Ramos (cell line): Measurements from ENCODE around the gene FCGBP.
"Not testable (repeated sequence)": the region's sequence is repeated elsewhere in the genome, so short reads cannot be mapped to it uniquely, and the experiment has no call there.

Experiments used
- in situ Hi-C: fragments of 300-500 bp; cut with MboI; formaldehyde crosslinking; loops from one replicate; pipeline ENCODE4 v1.14.3; 2022; ENCODE audit warnings: low sequenced_read_pairs; ENCODE audit not compliant: unreplicated experiment

The FCGBP gene

DNA sequence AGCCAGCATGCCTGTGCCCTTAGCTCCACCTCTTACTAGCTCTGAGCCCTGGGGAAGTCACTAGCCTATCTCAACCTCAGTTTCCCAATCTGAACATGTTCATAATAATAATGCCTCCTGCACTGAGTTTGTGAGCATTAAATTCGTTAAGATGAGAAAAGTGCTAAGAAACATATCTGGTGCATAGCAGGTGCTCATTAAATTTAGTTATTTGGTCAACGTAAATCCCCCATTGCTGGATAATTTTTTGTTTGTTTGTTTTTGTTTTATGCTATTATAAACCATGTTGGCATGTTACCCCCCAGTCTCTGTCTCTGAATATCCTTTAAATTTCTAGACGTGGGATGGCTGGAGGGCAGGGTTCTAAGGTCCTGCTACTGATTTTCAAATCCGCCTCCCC is 10.6 kb downstream of the FCGBP start:
- in situ Hi-C loops: no loop called here

GRCh38 chr19:39919976-39920375 is 14.5 kb downstream of the FCGBP start:
- in situ Hi-C loops: no loop called here

- in situ Hi-C loops: no loop called here
Observed at GRCh38 chr19:39918183-39918651, 16.2 kb downstream of the FCGBP start.

DNA sequence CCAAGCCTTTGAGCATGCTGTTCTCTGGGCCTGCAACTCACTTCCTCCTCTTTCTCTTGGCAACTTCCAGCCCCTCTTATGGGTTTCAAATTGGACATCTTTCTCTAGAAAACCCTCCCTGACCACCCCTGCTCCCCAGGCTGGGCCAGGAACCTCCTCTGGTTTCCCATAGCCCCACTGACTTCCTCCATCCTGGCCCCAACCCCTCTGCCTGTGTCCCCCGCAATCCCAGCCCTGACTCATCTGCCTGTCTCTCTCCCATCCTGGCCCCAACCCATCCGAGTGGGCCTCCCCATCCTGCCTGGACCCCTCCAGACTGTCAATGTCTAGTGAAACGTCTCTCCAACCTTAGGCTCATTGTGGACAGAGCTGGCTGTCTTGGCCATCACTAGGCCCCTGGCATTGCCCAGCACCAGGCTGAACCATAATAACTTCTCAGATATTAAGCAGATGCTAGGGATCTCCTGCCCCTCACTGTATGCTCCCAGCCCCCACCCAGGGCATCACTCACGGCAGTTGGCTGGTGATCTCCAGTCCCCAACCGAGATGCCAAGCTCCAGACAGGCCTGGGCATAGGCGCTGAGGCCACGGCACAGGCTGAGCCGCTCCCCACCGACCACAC is 16.8 kb downstream of the FCGBP start:
- in situ Hi-C loops: no loop called here

DNA sequence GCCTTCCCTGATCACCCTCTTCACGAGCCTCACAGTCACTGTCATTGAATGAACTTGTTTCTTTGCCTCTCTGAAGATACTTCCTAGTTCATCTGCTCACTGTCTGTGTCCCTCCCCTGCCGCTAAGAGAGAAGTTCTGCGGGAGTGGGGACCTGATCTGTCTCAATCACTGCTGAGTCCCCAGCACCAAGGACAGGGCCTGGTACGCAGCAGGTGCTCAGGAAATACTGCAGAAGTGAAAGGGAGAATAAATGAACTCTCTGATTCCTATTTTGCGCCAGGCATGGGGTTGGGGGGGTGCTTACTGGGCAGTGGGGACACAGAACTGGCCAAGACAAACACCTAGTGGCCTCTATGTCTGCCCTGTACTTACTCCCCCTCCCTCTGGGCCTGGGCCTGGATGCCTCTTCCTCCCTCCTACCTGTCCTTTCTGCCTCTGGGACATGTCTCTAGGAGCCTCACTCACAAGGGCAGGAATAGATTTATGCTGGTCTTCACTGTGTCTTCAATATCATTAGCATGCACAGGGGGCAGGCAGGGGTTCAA is 17.5 kb downstream of the FCGBP start:
- in situ Hi-C loops: no loop called here

DNA sequence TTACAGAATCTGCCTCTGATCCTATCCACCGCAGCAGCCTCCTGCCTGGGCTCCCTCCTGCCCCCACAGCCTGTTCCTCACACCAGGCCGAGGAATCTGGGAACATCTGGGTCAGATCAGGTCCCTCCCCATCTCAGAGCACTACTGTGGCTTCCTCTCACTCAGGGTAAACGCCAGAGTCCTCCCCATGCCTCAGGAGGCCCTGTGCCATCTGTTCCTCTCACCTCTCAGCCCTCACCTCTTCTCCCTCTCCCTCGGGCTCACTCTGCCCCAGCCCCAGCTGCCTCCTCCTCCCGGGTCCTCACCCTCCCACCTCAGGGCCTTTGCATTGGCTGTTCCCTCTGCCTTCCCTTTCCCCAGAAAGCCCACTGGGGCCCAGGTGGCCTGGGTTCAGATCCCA is 18.2 kb downstream of the FCGBP start:
- in situ Hi-C loops: no loop called here

GRCh38 chr19:39915848-39916215 is 18.6 kb downstream of the FCGBP start:
- in situ Hi-C loops: no loop called here

DNA sequence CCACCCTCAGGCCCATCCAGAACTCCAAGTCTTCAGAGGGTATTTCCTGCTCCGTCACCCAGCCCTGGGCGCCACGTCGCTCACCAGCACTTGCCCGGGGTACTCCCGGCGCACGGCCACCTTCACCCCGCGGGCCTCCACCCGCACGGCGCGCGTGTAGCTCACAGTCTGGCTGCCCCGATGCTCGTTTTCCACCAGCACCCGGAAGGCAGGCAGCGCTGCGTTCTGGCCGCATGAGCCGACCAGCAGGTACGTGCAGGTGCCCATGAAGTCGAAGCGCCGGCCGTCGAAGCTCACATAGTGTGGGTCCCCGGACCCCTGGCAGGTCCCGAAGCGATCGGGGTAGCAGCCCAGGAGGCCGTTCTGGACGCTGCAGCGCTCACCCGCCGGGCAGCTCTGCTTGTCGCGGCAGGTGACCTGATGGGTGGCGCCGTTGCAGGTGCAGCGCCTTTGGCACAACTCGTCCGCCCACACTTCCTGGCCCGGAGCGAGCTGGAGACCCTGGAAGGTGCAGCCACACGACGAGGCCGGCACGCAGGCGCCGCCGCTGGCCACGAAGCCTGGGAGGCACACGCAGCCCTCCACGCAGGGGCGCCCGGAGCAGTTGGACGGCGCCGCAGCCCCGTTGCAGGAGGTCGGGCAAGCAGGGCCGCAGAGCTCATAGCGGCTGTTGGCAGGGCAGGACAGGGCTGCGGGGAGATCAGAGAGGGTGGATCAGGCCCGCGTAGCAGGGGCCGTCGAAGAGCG is 19.2 kb downstream of the FCGBP start:
- in situ Hi-C loops: no loop called here

GRCh38 chr19:39913682-39914333 is 20.6 kb downstream of the FCGBP start:
- in situ Hi-C loops: no loop called here

- in situ Hi-C loops: loop anchor here (5.0 kb wide), 1 partner anchor 53 kb away; no protein-coding TSS in a partner anchor
Observed at GRCh38 chr19:39908803-39909202, 25.6 kb downstream of the FCGBP start.

- in situ Hi-C loops: loop anchor here (5.0 kb wide), 1 partner anchor 55 kb away; no protein-coding TSS in a partner anchor
Observed at GRCh38 chr19:39906820-39907611, 27.4 kb downstream of the FCGBP start.

DNA sequence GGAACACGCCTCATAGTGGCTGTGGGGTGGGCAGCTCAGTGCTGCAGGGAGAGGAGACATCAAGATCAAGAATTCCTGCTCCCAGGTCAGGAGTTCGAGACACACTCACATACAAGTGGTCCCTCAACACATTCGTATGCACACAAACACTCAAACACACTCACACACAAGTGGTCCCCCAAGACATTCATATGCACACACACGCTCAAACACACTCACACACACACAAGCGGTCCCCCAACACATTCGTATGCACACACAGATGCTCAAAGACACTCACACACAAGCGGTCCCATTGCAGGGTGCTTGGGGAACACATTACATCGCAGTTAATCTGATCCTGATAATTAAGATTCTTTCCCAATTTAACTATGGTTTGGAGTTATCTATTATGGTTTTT is 28.2 kb downstream of the FCGBP start:
- in situ Hi-C loops: loop anchor here (5.0 kb wide), 1 partner anchor 56 kb away; no protein-coding TSS in a partner anchor

GRCh38 chr19:39903486-39904091 is 30.8 kb downstream of the FCGBP start:
- in situ Hi-C loops: not testable (repeated sequence)

DNA sequence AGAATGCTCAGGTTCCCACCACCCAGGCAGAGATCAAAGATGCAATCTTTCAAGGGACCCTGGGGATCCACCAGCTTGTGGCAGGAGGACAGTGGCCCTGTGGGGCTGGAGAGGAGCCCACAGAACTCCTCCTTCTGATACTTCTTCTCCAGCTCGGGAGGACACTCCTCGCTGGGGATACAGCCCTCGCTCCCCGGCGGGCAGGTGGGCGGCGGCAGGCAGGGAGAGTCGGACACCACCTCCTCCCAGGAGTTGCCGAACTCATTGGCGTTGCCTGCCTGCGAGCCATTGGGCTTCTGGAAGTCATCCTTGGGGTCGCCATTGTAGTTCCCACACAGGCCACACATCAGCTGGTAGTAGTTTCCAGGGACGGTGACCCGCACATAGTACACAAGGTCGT is 32.1 kb downstream of the FCGBP start:
- in situ Hi-C loops: not testable (repeated sequence)

DNA sequence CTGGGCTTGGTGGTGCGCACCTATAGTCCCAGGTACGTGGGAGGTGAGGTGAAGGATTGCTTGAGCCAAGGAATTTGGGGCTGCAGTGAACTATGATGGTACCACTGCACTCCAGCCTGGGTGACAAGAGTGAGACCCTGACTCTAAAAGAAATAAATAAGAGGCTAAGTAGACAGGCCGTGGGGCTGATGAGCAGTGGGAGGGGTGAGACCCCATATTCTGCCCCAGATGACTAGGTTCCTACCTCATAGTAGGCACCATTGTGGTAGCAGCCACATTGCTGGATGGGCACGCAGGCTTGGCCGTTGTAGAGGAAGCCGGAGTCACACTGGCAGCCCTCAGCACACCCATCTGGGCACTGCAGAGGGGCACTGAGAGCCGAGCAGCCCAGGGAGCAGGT is 32.8 kb downstream of the FCGBP start:
- in situ Hi-C loops: not testable (repeated sequence)

- in situ Hi-C loops: loop anchor here (25.0 kb wide), 1 partner anchor 263 kb away; no protein-coding TSS in a partner anchor
Observed at GRCh38 chr19:39898858-39899257, 35.6 kb downstream of the FCGBP start.

GRCh38 chr19:39897511-39898245 is 36.8 kb downstream of the FCGBP start:
- in situ Hi-C loops: loop anchor here (25.0 kb wide), 1 partner anchor 265 kb away; no protein-coding TSS in a partner anchor

DNA sequence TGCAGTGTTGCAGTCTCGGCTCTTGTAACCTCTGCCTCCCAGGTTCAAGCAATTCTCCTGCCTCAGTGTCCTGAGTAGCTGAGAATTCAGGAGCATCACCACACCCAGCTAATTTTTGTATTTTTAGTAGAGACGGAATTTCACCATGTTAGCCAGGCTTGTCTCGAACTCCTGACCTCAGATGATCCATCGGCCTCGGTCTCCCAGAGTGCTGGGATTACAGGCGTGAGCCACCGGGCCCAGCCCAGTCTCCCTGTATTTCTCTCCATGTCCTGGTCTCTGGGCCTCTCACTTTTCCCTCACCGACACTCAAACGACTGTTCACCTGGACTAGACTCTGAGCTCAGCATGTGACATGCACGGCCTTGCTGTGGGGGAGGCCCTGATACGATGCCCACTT is 39.3 kb downstream of the FCGBP start:
- in situ Hi-C loops: loop anchor here (25.0 kb wide), 1 partner anchor 267 kb away; no protein-coding TSS in a partner anchor

DNA sequence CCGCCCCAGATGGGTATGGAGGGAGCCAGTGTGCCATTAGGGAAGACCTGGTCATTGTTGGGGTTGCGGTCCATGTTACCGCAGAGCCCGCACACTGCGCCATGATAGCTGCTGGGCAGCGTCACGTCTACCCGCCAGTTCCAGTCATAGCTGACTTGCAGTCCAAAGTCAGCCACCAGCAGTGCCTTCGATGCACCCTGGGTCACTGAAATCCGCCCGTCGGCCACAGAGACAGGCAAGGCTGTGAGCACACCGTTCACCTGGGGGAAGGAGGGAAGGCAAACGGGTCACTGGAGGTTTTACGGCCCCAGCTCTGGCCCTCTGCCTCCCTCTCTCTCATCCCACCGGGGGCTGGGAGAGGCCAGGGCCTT is 40.2 kb downstream of the FCGBP start:
- in situ Hi-C loops: loop anchor here (25.0 kb wide), 1 partner anchor 268 kb away; no protein-coding TSS in a partner anchor
